ENCODE measurements around the gene SYT17. TPM values are rescaled to one million over a fixed set of nuclear protein-coding genes. Genes with fewer than 3 reads are reported as not detected.

The SYT17 gene
- total RNA-seq, 2 experiments from 2014 or later = 6.2 to 10.3 TPM

DNA sequence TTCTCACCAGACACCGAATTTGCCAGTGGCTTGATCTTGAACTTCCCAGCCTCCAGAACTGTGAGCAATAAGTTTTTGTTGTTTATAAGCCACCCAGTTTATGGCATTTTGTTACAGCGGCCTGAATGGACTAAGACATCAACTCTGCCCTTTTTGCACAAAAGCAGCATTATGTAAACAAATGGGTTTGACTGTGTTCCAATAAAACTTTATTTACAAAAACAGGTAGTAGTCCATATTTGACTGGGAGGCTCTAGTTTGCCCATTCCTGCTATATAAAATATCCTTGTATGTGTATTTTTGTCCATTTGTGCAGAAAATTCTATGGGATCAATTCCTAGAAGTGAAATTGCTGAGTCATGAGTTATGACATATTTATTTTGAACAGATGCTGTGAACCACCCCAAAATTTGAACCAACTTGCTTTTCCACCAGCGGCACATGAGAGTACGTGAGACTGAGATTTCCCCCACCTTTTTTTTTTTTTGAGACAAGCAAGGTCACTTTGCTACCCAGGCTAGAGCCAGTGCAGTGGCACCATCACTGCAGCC lies 96.2 kb downstream of the SYT17 start:
- Histone ChIP-seq H3K79me2 (ENCODE audit: insufficient read depth, low read depth, low read length) (no peaks in the 10 kb centered on the region), H3K4me2 (ENCODE audit: low read length) (no peak overlapping the region), H3K36me3 (ENCODE audit: insufficient read depth, low read length) (no peaks in the 10 kb centered on the region), H3K4me1 (ENCODE audit: insufficient read depth, low read length, poor library complexity, severe bottlenecking) (peaks cover 28% of the 10 kb centered on the region), H3K4me3 (ENCODE audit: low read depth, low read length, poor library complexity, severe bottlenecking) (no peak overlapping the region), H3K9me2 (ENCODE audit: insufficient read depth, low read length) (no peaks in the 10 kb centered on the region), H3K9me3 (ENCODE audit: low read length) (peaks cover 14% of the 10 kb centered on the region; the same call in 1 of the 2 replicates), H2AFZ (ENCODE audit: low read length) (no peak overlapping the region), H3K27ac (ENCODE audit: low read depth, low read length, poor library complexity, severe bottlenecking) (no peak overlapping the region), H4K20me1 (ENCODE audit: insufficient read depth, low read length) (no peaks in the 10 kb centered on the region)
- no peak for TF ChIP-seq EZH2phosphoT487 (IDR thresholded peaks at IDR 0.05; ENCODE audit: borderline replicate concordance, low read depth, low read length)
- intact Hi-C loops (cut with micrococcal nuclease; ENCODE audit: unreplicated experiment) = no loop called here
- DNase-seq (ENCODE audit: low spot score) = no peak
- ChIA-PET POLR2A (no interaction called here), CTCF (ENCODE audit: unreplicated experiment) (no interaction called here)
- BruUV-seq (replicated peaks) = no TSS peak

DNA sequence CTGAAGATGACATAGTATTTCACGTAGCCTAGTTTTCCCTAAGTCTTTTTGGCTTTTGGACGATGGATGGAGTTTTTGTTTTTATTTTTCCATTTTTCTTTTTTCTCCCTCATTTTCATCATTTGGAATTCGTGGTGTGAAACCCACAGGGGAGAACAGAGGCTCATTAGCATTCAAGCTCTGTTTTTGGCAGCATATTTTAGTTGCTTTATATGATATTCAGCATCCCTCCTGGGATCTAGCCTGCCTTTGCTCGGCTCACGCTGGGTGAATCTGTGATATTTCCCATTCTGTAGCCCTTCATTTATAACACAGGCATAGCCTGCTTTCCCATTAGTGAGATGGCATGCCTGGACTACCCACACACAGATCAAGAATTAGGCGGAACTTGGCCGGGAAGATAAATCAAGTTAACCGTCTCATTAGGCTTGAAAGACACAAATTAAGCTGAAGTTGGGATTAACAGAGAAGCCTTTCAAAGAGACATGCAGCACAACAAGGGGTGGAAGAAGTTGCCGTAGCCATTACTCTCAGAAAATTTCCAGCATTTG lies 97.4 kb downstream of the SYT17 start:
- intact Hi-C loops (cut with micrococcal nuclease; ENCODE audit: unreplicated experiment) = no loop called here
- no peak for DNase-seq (ENCODE audit: low spot score)
- H3K4me3 ChIP-seq (ENCODE audit: low read depth, low read length, poor library complexity, severe bottlenecking) = no peak overlapping the region
- H3K79me2 ChIP-seq (ENCODE audit: insufficient read depth, low read depth, low read length) = no peaks in the 10 kb centered on the region
- POLR2A ChIA-PET = interaction anchor here (1.2 kb wide), 1 partner anchor 11 kb away, joined by 3 read pairs; no protein-coding TSS in a partner anchor
- BruUV-seq (replicated peaks) = no TSS peak
- H3K4me2 ChIP-seq (ENCODE audit: low read length) = no peak overlapping the region
- H2AFZ ChIP-seq (ENCODE audit: low read length) = no peak overlapping the region
- CTCF ChIA-PET (ENCODE audit: unreplicated experiment) = no interaction called here
- H3K27ac ChIP-seq (ENCODE audit: low read depth, low read length, poor library complexity, severe bottlenecking) = no peak overlapping the region
- peaks cover 28% of the 10 kb centered on the region for H3K4me1 ChIP-seq (ENCODE audit: insufficient read depth, low read length, poor library complexity, severe bottlenecking)
- no peaks in the 10 kb centered on the region for H3K36me3 ChIP-seq (ENCODE audit: insufficient read depth, low read length)
- H4K20me1 ChIP-seq (ENCODE audit: insufficient read depth, low read length) = no peaks in the 10 kb centered on the region
- H3K9me2 ChIP-seq (ENCODE audit: insufficient read depth, low read length) = no peaks in the 10 kb centered on the region
- H3K9me3 ChIP-seq (ENCODE audit: low read length) = peaks cover 17% of the 10 kb centered on the region; the same call in 1 of the 2 replicates
- TF ChIP-seq EZH2phosphoT487 (IDR thresholded peaks at IDR 0.05; ENCODE audit: borderline replicate concordance, low read depth, low read length) = no peak
- TF ChIP-seq, protein P1, sequence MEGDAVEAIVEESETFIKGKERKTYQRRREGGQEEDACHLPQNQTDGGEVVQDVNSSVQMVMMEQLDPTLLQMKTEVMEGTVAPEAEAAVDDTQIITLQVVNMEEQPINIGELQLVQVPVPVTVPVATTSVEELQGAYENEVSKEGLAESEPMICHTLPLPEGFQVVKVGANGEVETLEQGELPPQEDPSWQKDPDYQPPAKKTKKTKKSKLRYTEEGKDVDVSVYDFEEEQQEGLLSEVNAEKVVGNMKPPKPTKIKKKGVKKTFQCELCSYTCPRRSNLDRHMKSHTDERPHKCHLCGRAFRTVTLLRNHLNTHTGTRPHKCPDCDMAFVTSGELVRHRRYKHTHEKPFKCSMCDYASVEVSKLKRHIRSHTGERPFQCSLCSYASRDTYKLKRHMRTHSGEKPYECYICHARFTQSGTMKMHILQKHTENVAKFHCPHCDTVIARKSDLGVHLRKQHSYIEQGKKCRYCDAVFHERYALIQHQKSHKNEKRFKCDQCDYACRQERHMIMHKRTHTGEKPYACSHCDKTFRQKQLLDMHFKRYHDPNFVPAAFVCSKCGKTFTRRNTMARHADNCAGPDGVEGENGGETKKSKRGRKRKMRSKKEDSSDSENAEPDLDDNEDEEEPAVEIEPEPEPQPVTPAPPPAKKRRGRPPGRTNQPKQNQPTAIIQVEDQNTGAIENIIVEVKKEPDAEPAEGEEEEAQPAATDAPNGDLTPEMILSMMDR (conservative IDR thresholded peaks at IDR 0.05; ENCODE audit: low read length) = no peak

DNA sequence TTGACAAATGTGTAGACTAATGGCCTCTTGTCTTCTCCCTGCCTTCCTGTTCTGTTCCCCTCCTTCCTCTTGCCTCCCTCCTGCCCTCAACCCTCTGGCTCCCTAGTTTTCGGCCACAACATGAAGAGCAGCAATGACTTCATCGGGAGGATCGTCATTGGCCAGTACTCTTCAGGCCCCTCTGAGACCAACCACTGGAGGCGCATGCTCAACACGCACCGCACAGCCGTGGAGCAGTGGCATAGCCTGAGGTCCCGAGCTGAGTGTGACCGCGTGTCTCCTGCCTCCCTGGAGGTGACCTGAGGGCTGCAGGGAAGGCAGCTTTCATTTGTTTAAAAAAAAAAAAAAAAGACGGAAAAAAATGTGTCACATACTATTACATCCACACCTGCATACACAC lies 98.7 kb downstream of the SYT17 start:
- no peaks in the 10 kb centered on the region for H3K36me3 ChIP-seq (ENCODE audit: insufficient read depth, low read length)
- H3K79me2 ChIP-seq (ENCODE audit: insufficient read depth, low read depth, low read length) = no peaks in the 10 kb centered on the region
- no peak for DNase-seq (ENCODE audit: low spot score)
- BruUV-seq (replicated peaks) = no TSS peak
- no peak overlapping the region for H3K4me3 ChIP-seq (ENCODE audit: low read depth, low read length, poor library complexity, severe bottlenecking)
- CTCF ChIA-PET (ENCODE audit: unreplicated experiment) = interaction anchor here (0.6 kb wide), 1 partner anchor 159 kb away, joined by 4 read pairs; no protein-coding TSS in a partner anchor
- no peaks in the 10 kb centered on the region for H3K9me2 ChIP-seq (ENCODE audit: insufficient read depth, low read length)
- no peak overlapping the region for H3K27ac ChIP-seq (ENCODE audit: low read depth, low read length, poor library complexity, severe bottlenecking)
- H3K4me2 ChIP-seq (ENCODE audit: low read length) = no peak overlapping the region
- no peak for TF ChIP-seq EZH2phosphoT487 (IDR thresholded peaks at IDR 0.05; ENCODE audit: borderline replicate concordance, low read depth, low read length)
- TF ChIP-seq, protein P1 (conservative IDR thresholded peaks at IDR 0.05; ENCODE audit: low read length) = no peak
- H3K4me1 ChIP-seq (ENCODE audit: insufficient read depth, low read length, poor library complexity, severe bottlenecking) = peaks cover 15% of the 10 kb centered on the region
- no peak overlapping the region for H2AFZ ChIP-seq (ENCODE audit: low read length)
- POLR2A ChIA-PET = no interaction called here
- intact Hi-C loops (cut with micrococcal nuclease; ENCODE audit: unreplicated experiment) = no loop called here
- H3K9me3 ChIP-seq (ENCODE audit: low read length) = peaks cover 17% of the 10 kb centered on the region; the same call in 1 of the 2 replicates
- H4K20me1 ChIP-seq (ENCODE audit: insufficient read depth, low read length) = no peaks in the 10 kb centered on the region
